ENCODE results near the gene BASP1.
"Not testable (repeated sequence)": the region's sequence is repeated elsewhere in the genome, so short reads cannot be mapped to it uniquely, and the experiment has no call there.

The BASP1 gene

DNA sequence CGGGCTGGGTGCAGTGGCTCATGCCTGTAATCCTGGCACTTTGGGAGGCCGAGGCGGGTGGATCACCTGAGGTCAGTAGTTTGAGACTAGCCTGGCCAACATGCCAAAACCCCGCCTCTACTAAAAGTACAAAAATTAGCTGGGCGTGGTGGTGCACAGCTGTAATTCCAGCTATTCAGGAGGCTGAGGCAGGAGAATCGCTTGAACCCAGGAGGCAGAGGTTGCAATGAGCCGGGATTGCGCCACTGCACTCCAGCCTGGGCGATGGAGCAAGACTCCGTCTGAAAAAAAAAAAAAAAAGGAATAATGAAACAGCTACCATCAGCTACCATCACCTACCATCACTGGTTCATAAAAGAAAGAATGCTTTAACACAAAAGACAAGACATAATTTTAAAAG is 25.9 kb upstream of the BASP1 start:
- not testable (repeated sequence) for DNase-seq (ENCODE audit: low spot score)

GRCh38 chr5:17192191-17192590 is 25.2 kb upstream of the BASP1 start:
- no peak for DNase-seq (ENCODE audit: low spot score)

DNA sequence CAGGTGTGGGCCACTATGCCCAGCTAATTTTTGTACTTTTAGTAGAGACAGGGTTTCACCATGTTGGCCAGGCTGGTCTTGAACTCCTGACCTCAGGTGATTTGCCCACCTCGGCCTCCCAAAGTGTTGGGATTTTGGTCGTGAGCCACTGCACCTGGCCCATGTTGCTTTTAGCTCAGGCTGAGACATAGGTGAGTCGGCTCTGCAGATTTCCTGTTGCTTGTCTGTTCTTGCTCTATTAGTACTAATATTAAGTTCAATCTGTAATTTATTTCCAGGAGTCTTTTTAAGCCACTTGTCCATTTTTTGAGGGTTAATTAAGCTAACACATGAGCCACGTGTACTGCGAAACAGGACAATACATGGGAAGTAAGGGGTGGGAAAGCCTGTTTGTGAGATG is 21.4 kb upstream of the BASP1 start:
- no peak for DNase-seq (ENCODE audit: low spot score)

DNA sequence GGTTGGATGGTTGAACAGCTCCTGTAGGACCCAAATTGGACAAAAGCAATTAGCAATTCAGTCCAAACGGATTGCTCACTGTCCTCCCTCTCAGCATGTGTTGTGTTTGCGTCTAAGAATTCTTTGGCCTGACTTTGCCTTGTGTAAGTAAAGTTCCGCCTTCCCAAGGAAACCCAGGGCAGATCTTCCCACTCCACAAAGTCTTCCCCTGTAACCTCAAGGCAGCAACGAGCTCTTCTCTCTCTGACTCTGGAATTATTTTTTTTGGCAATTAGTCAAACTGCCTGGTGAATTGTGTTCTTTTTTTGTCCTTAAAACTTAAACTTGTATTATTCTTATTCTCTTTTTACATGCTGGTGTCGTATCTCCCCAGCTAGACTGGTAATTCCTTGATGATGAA is 20.7 kb upstream of the BASP1 start:
- no peak for DNase-seq (ENCODE audit: low spot score)

- peak; percentile 20 for DNase-seq (ENCODE audit: low spot score)
Observed at GRCh38 chr5:17203329-17204132, 13.9 kb upstream of the BASP1 start.

DNA sequence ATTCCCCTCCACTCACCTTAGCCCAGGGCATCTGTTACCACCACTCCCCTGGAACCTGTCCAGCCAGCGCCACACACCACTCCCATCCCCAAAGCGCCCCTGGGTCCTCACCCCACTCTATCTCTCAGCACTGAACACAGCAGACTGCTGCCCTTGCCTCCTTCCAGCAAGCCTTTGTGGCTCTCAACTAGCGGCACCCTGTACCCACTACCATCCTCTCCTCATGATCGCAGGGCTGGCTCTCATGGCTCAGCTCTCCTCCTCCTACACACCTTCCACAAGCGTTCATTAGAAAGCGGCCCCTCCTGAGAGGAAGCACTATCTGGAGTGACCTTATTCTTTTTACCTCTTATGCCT is 13.3 kb upstream of the BASP1 start:
- DNase-seq (ENCODE audit: low spot score) = no peak

DNA sequence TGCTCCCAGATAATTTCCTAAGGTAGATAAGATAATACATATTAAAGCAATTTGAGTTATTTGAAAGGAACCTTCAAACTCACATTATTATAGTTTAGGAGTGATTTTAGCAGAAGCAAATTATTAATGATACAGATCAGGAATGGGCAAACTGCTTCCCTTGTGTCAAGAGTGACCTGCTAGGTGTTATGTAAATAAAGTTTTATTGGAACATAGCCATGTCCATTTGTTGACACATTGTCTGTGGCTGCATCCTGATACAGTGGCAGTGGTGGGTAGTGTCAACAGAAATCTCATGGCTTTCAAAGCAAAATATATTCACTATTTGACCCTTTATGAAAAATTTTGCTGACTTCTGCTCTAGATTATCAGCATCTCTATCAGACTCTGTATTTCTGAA is 11.4 kb upstream of the BASP1 start:
- no peak for DNase-seq (ENCODE audit: low spot score)

DNA sequence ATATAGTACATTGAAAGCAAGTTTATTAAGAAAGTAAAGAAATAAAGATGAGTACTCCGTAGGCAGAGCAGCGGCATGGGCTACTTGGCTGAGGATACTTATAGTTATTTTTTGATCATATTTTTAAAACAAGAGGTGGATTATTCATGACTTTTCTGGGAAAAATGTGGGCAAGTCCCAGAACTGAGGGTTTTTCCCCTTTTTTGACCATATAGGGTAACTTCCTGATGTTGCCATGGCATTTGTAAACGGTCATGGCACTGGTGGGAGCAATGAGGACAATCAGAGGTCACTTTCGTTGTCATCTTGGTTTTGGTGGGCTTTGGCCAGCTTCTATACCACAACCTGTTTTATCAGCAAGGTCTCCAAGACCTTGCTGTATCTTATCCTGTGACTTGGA is 5.2 kb upstream of the BASP1 start:
- no peak for DNase-seq (ENCODE audit: low spot score)

- no peak for DNase-seq (ENCODE audit: low spot score)
Observed at GRCh38 chr5:17212996-17213395, 4.4 kb upstream of the BASP1 start.

- no peak for DNase-seq (ENCODE audit: low spot score)
Observed at GRCh38 chr5:17213938-17214337, 3.5 kb upstream of the BASP1 start.

DNA sequence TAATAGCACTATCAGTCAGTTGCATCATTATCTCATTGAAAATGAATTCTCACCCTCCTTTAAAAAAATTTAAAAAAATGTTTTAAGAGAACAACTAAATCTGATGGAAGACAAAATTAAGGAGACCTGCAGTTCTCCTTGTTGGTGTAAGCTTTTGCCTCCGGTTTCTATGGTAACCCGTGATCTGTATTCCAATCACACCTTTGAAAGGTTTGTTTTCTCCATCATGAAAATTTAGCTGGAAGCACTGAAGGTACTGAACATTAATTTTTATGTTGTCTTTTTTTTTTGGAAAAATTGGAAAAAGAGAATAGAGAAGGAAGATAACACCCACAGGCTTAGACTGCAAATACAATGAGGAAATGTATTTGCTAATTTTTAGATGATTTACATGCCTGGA is 2.5 kb upstream of the BASP1 start:
- DNase-seq (ENCODE audit: low spot score) = no peak

DNA sequence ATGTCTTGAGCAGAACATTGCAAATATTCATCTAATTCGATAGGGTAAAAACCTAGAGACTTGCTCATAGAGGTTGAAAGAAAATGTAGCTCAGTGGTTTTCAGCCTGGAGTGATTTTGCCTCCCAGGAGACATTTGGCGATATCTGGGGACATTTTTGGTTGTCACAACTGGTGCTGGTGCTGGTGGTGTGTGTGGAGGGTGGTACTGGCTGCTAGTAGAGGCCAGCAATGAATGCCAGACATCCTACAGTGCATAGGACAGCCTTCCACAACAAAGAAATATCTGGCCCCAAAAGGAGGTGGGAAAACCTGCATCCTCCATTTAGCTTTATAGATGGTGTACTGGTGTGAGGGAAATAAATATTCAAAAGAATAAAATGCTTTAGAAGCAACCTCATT is 2.1 kb upstream of the BASP1 start:
- no peak for DNase-seq (ENCODE audit: low spot score)

DNA sequence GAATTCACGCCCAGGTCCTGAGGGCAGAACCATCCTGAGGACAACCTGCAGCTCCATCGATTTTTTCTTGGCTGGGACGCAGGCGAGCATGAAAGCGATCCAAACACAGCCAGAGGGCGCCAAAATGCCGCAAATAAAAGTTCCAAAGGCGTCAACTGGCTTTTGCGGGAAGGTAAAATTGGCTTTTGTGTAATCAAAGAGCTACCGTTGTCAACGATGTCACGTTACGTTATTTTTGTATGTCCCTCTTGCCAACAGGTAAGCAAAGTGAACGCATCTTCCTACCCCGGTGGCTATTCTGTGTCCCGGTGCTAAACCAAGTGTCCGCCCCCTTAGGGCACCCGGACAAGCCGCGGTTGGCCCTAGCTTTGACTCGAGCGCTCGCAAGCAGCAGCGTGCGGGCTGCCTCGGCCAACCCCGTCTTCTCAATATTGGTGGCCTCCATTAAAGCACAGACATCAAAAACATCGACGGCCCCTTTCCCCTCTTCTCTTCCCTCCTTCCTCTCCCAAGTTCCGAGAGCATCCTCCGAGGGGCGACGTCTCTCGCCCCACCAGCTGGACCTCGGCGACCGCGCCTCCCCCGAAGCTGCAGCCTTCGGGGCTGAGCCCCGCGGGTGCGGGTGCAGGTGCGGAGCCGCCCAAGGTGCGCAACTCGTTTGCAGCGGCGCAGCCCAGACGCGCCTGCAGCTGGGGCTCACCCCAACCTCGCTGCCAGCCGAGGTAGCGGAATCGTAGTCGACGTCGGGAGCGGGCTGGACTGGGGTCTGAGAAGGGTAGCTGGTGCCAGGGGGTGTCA is 1.1 kb upstream of the BASP1 start:
- DNase-seq (ENCODE audit: low spot score) = peak; percentile 3

- DNase-seq (ENCODE audit: low spot score) = no peak
Observed at GRCh38 chr5:17216974-17217492, 398 bp upstream of the BASP1 start.

DNA sequence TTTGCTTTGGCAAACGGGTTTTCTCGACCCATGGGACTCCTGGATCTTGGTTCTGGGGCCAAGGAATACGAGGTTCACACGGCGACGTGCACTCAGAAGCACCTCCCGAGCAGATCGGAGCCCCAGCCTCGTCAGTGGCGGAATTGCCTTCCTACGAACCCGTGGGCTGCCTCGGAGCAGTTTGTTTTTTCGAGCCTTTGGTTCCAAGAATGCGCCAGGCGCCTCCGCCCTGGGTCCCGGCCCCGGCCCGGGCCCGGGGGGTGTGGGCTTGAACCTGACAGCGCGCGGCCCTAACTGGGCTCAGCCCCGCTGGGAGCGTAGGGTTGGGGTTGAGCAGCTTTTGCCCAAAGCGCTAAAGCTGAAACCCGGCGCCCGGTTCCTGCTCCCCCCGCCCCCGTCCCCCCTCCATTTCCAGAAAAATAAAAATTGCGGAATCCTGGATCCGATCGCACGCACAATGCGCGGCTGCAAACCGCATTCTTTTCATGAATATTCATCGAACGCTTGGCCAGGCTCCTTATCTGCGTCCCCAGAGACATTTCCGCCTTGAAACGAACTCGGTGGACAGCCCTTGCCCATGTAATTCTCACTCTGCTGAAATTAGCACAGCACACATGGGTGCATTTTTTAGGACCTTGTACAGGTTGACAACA is 1.0 kb downstream of the BASP1 start:
- DNase-seq (ENCODE audit: low spot score) = no peak

- no peak for DNase-seq (ENCODE audit: low spot score)
Observed at GRCh38 chr5:17219006-17219422, 1.6 kb downstream of the BASP1 start.

- DNase-seq (ENCODE audit: low spot score) = no peak
Observed at GRCh38 chr5:17219469-17219868, 2.0 kb downstream of the BASP1 start.

- no peak for DNase-seq (ENCODE audit: low spot score)
Observed at GRCh38 chr5:17219992-17220391, 2.6 kb downstream of the BASP1 start.

GRCh38 chr5:17220469-17220868 is 3.0 kb downstream of the BASP1 start:
- no peak for DNase-seq (ENCODE audit: low spot score)

GRCh38 chr5:17221843-17222636 is 4.6 kb downstream of the BASP1 start:
- DNase-seq (ENCODE audit: low spot score) = no peak

DNA sequence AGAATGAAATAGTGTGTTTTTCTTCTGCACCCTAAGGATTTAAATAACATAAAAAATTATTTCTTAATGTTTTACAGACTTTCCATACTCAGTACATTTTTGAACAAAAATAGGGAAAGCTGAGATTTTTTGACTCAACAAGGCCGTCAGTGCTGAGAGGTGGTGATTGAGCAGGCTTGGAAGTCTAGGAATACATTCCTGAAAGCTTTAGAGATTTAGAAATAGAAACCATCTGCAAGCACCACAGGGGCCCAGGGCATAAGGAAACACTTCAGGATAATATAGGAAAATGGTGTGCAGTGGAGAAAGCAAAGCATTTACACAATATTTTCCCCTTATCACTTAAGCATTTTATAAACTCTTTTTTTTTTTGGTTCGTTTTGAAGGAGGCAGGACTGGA is 5.2 kb downstream of the BASP1 start:
- DNase-seq (ENCODE audit: low spot score) = no peak
